SK-N-DZ (cell line): ENCODE data around the gene KRTAP19-4. TPM values are rescaled to one million over a fixed set of nuclear protein-coding genes. Genes with fewer than 3 reads are reported as not detected.
"Not testable (repeated sequence)": the region's sequence is repeated elsewhere in the genome, so short reads cannot be mapped to it uniquely, and the experiment has no call there.

Experiments
- DNase-seq: peaks from one replicate; pipeline ENCODE4 v3.0.0-alpha.2; 2015; ENCODE audit warnings: low spot score
- polyA plus RNA-seq, 2 experiments: library from polyadenylated mRNA; depleted of rRNA; stranded (reverse); fragments of >200 nt; gene quantifications; 2 replicates each; pipeline ENCODE4 v1.2.3, GENCODE V29; 2014
- small RNA-seq, 2 experiments: library from RNA; depleted of rRNA; stranded (forward); fragments of <200 nt; gene quantifications; one replicate each; pipeline ENCODE3, GENCODE V24; 2014

Gene KRTAP19-4
- not detected in 2 replicates for polyA plus RNA-seq (2014; cell fraction: cytosol; rRNA removed)
- not detected in 2 replicates for polyA plus RNA-seq (2014; cell fraction: nucleus; rRNA removed)

DNA sequence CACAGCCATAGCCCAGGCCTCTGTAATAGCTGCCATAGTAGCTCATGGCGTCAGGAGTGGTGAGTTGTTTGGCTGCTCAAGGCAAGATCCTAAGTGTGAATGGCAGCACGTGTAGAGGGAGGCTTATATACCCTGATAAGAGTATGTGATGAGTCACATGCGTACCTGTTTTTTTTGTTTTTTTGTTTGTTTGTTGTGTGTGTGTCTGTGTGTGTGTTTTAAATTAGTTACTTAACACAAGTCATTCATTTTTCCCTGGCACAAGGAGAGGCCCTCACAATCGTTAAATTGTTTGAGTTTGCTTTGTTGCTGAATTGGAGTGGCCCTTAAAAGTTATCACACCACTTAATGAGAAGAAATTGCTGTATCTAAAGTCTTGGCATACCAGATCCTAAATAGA lies at the start of gene KRTAP19-4:
Gene KRTAP19-4 (minus strand): TSS at position 101 of the 400 bp plus-strand sequence. CDS start 55 bp downstream, at position 46.
- no peak for DNase-seq

DNA sequence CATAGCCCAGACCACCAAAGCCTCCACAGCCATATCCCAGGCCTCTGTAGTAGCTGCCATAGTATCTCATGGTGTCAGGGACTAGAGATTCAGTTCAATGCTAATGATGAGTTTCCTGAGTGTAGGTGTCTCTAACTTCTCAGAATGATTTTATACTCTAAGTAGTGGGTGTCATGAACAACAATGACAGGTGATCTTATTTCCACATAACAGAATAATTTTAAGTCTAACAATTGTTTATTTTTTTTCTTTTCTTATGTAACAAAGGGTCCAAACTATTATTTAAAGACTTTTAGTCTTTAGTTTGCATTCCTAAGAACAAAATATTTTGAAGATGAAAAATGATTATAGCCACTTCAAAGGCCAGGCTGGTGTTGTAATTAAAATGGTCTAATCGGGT lies 44.8 kb upstream of the KRTAP19-4 start, which contains the start of gene KRTAP19-6:
Gene KRTAP19-6 (minus strand): TSS at position 101 of the 400 bp plus-strand sequence. CDS start 31 bp downstream, at position 70.
- DNase-seq = no peak

- no peak for DNase-seq
Measured at GRCh38 chr21:30518876-30519275, 21.9 kb upstream of the KRTAP19-4 start.

- DNase-seq = no peak
Measured at GRCh38 chr21:30515681-30516080, 18.7 kb upstream of the KRTAP19-4 start.

- DNase-seq = not testable (repeated sequence)
Measured at GRCh38 chr21:30505621-30506205, 8.7 kb upstream of the KRTAP19-4 start.

GRCh38 chr21:30502041-30502440 lies 5.1 kb upstream of the KRTAP19-4 start, which contains the start of gene KRTAP19-5:
TSS of gene KRTAP19-5 (minus strand) at chr21:30502141. CDS start at chr21:30502090, 51 bp downstream.
- no peak for DNase-seq

DNA sequence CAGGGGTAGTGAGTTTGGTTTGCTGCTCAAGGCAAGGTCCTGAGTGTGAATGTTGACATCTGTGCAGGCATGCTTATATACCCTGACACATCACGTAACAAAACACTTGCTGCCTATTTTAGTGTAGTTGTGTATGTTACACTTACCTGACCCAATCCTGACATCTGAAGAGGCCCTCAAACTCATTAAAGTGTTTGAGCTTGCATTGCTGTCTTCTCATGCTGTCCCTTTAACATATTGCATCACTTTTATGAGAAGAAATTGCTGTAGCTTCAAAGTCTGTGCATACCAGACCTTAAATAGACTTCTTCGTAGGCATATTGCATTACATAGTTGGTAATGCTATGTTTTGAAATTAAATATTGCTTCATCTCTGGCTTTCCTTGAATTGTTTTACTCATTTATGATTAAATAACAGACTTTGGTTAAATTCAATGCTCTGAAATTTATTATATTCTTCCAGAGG lies 5.0 kb downstream of the KRTAP19-4 start, which contains the start of gene KRTAP19-3:
Gene KRTAP19-3 (minus strand): TSS at position 51 of the 466 bp plus-strand sequence. CDS start 56 bp downstream, outside the sequence.
- DNase-seq = no peak

GRCh38 chr21:30487336-30487735 lies 9.6 kb downstream of the KRTAP19-4 start, which contains the start of gene KRTAP19-2:
TSS of gene KRTAP19-2 (minus strand) at chr21:30487436. CDS start at chr21:30487348, 88 bp downstream.
- DNase-seq = no peak

- DNase-seq = no peak
Measured at GRCh38 chr21:30486180-30486579, 10.8 kb downstream of the KRTAP19-4 start.

- no peak for DNase-seq
Measured at GRCh38 chr21:30482130-30482529, 14.8 kb downstream of the KRTAP19-4 start.

GRCh38 chr21:30480145-30480544 lies 16.8 kb downstream of the KRTAP19-4 start, which contains the start of gene KRTAP19-1:
TSS of gene KRTAP19-1 (minus strand) at chr21:30480367. CDS start at chr21:30480317, 50 bp downstream.
- no peak for DNase-seq

DNA sequence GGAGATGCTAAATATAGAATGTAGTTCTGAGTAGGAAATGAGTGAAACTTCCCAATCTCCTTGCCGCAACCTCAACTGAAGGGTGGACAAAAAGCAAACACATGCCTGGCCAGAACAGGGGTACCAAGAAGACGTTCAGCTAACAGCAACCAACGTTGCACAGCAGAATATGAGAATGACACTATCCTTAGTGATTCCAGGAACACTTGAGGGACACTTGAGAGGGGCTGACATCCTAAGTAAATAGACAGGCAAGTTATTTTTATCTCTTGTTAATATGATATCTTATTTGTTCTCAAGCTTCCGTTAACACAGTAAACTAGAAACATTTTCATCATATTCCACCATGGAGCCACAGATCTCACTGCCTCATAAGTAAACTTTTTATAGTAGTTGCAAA lies 17.7 kb downstream of the KRTAP19-4 start:
- DNase-seq = no peak

- DNase-seq = no peak
Measured at GRCh38 chr21:30478004-30478403, 19.0 kb downstream of the KRTAP19-4 start.

DNA sequence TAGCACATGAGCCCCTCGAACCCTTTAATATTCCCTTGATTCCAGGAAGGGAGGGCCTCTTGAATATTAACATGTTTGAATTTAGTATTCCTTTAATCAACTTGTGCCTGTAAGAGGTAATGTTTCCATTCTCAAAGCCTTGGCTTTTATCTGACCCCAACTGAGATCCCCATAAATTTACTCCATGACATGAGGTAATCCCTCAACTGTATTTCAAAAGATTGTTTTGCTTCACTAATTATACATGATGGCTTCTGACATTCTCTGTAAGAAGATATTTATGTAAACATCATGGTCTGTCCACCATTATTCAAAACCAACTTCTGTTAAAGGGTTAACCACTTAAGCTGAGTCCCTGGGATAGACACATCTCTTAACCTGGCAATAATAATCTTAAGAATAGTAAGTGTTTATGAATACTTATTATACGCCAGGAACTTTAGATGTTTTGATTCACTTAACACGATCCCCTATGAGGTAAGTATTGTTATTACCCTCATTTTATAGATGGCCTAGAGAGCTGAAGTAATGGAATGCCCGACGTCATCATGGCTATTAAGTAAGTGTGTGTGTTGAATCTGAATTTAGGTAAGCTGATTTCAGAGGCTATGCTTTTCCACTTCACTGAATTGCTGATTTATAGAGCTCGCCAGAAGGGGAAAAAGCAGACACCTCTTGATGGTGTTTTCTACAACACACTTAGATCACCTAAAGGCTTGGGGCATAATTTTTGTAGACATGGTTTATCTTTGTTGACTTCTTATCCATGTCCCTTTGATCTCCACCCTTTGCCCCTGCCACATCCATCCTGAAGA lies 27.9 kb downstream of the KRTAP19-4 start:
- DNase-seq = no peak

- DNase-seq = peak; percentile 2
Measured at GRCh38 chr21:30463713-30464112, 33.3 kb downstream of the KRTAP19-4 start.

GRCh38 chr21:30448514-30448913 lies 48.5 kb downstream of the KRTAP19-4 start:
- DNase-seq = no peak

DNA sequence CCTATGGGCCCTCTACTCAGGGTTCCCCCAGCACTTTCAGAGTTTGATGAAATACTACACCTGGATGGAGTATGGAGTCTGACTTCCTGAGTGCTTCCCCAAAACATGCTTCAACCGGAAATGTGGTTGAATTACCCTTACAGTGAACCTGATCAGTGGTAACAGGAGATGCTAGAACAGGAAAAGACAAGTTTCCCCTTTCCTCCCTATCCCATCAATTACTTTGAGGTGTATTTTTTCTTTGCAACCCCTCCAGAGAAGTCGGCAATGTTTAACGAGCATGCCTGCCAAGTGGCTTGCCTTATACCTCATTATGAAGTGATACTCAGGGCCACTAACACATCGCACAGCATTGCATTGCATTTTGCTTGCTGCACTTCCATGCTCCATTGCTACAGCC lies 49.9 kb downstream of the KRTAP19-4 start:
- no peak for DNase-seq

Small RNA genes within 50 kb of the gene (small RNA-seq; reads per million reads assigned to genes)
- gene AP000567.1 (0 reads per million in 2 experiments), gene KRTAP19-10P (0 reads per million in 2 experiments), gene KRTAP19-11P (0 reads per million in 2 experiments), gene KRTAP19-9P (0 reads per million in 2 experiments)
